NCI-H1417 treated with DMSO at 0.1 percent for 48 hours (cell line): ENCODE data around the gene MRPL9.

Experiments used
- DNase-seq: peaks from one replicate; lab custom pipeline; 2025; lab: John Stamatoyannopoulos, UW

The MRPL9 gene

GRCh38 chr1:151729966-151730291 lies 33.4 kb downstream of the MRPL9 start:
- no peak for DNase-seq

- no peak for DNase-seq
Observed at GRCh38 chr1:151729157-151729965, 33.9 kb downstream of the MRPL9 start.

GRCh38 chr1:151728151-151729054 lies 34.9 kb downstream of the MRPL9 start:
- no peak for DNase-seq

- DNase-seq: no peak
Observed at GRCh38 chr1:151723726-151724370, 39.4 kb downstream of the MRPL9 start.

- DNase-seq: no peak
Observed at GRCh38 chr1:151721788-151722510, 41.3 kb downstream of the MRPL9 start.

GRCh38 chr1:151720974-151721787 lies 42.1 kb downstream of the MRPL9 start, which contains the start of gene RIIAD1:
TSS of gene RIIAD1 (plus strand) at chr1:151721522. CDS start at chr1:151721537, 15 bp downstream.
- DNase-seq: no peak

- DNase-seq: no peak
Observed at GRCh38 chr1:151720554-151720953, 42.7 kb downstream of the MRPL9 start.

GRCh38 chr1:151720125-151720524 lies 43.2 kb downstream of the MRPL9 start:
- no peak for DNase-seq

GRCh38 chr1:151718666-151719065 lies 44.6 kb downstream of the MRPL9 start:
- DNase-seq: no peak

- no peak for DNase-seq
Observed at GRCh38 chr1:151718011-151718431, 45.3 kb downstream of the MRPL9 start.

GRCh38 chr1:151716771-151717631 lies 46.3 kb downstream of the MRPL9 start, which contains the start of gene CELF3:
TSS of gene CELF3 (minus strand) at chr1:151716803. CDS start at chr1:151716020, 783 bp downstream.
- peak; percentile 91 for DNase-seq

GRCh38 chr1:151716405-151716762 lies 46.9 kb downstream of the MRPL9 start:
- DNase-seq: no peak

- DNase-seq: peak; percentile 2
Observed at GRCh38 chr1:151715726-151716404, 47.4 kb downstream of the MRPL9 start.

- DNase-seq: no peak
Observed at GRCh38 chr1:151714820-151715725, 48.2 kb downstream of the MRPL9 start.

GRCh38 chr1:151713874-151714273 lies 49.4 kb downstream of the MRPL9 start:
- DNase-seq: no peak

- no peak for DNase-seq
Observed at GRCh38 chr1:151713044-151713443, 50.3 kb downstream of the MRPL9 start.

GRCh38 chr1:151711951-151712350 lies 51.3 kb downstream of the MRPL9 start:
- peak; percentile 31 for DNase-seq
